ENCODE data around the gene ITGB1BP1. TPM values are rescaled to one million over a fixed set of nuclear protein-coding genes. Genes with fewer than 3 reads are reported as not detected.

The ITGB1BP1 gene
- total and polyA plus RNA-seq, 2 of the 13 experiments (the other 11 are each of a cell fraction or from before 2014, with no cell fraction given), result 106 to 108 TPM

DNA sequence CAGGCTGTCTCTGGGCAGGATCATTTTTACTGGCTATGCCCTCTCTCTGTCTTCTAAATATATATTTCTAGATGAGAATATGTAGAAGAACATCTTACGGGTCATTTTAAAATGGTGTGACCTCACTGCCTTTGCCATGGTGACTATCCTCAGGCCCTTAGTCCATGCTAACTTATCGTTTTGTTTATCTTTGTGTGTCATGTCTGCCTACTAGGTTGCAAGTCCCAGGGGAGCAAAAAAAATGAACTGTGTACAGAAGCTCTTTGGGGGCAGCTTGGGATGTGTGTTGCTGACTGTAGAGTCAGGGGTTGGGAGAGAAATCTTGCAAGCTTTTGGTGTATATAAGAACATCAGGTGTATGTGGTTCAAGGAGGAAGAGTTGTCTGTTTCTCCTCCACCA lies 11.2 kb upstream of the ITGB1BP1 start:
- H3K4me1 ChIP-seq (ENCODE audit: insufficient read depth, low read length), result no peaks in the 10 kb centered on the region
- no peaks in the 10 kb centered on the region for H3K27me3 ChIP-seq (ENCODE audit: control insufficient read depth in 1 of 2, insufficient read depth in 2 of 2, low read length in 2 of 2)
- no peak overlapping the region for H3K4me2 ChIP-seq (ENCODE audit: low read depth, low read length)
- H3K27ac ChIP-seq (ENCODE audit: extremely low read length, insufficient read depth, low read length), result no peak overlapping the region
- no peak for FAIRE-seq
- H3K79me2 ChIP-seq (ENCODE audit: insufficient read depth, low read length), result no peaks in the 10 kb centered on the region
- WGBS (ENCODE audit: low lambda C conversion rate), result 91% methylated on average over 2 of the region's 2 CpGs
- peaks cover 8 to 70% of the 10 kb centered on the region in 2 experiments for H3K36me3 ChIP-seq (replicated peaks in 1 of 2; ENCODE audit: control insufficient read depth in 1 of 2, insufficient read depth in 2 of 2, low read length in 2 of 2)
- H3K4me3 ChIP-seq (replicated peaks in 1 of 3; ENCODE audit: insufficient read depth in 1 of 3, low read depth in 2 of 3, low read length in 3 of 3), result no peak overlapping the region
- POLR2A ChIA-PET, result interaction anchor here (1.0 to 1.1 kb wide), 2 partner anchors 12 to 48 kb away, joined by 3 to 5 read pairs; partner anchors contain the start of gene ITGB1BP1
- H3K9me3 ChIP-seq (ENCODE audit: low read length), result no peaks in the 10 kb centered on the region
- H4K20me1 ChIP-seq (ENCODE audit: insufficient read depth, low read length), result no peaks in the 10 kb centered on the region
- no TSS peak for BruUV-seq (replicated peaks)
- no peak; the same call in 2 of the 3 replicates for ATAC-seq
- no peak for DNase-seq (ENCODE audit: low spot score)
- intact Hi-C loops (cut with micrococcal nuclease; ENCODE audit: unreplicated experiment), result no loop called here
- no peak overlapping the region for H3K9ac ChIP-seq (ENCODE audit: insufficient read depth, low read depth, low read length)
- in situ Hi-C loops (cut with HindIII; ENCODE audit: extremely low pct_ligation_motif_present, low pct_unique_long_range_greater_than_20kb), result loop anchor here (10.0 kb wide), 1 partner anchor 290 kb away; no protein-coding TSS in a partner anchor
- H2AFZ ChIP-seq (ENCODE audit: low read length), result no peak overlapping the region
- CTCF ChIA-PET (ENCODE audit: low intra/inter-chr PET ratio, low total read pairs), result interaction anchor here (0.9 kb wide), 1 partner anchor 292 kb away, joined by 4 read pairs; no protein-coding TSS in a partner anchor
- no peak for TF ChIP-seq MXI1 (IDR thresholded peaks at IDR 0.05; ENCODE audit: borderline replicate concordance, low read depth, low read length)
- no peak for TF ChIP-seq ZNF101 (CRISPR knock-in tag; IDR thresholded peaks at IDR 0.05; ENCODE audit: borderline replicate concordance, low read depth)
- TF ChIP-seq, protein P1, sequence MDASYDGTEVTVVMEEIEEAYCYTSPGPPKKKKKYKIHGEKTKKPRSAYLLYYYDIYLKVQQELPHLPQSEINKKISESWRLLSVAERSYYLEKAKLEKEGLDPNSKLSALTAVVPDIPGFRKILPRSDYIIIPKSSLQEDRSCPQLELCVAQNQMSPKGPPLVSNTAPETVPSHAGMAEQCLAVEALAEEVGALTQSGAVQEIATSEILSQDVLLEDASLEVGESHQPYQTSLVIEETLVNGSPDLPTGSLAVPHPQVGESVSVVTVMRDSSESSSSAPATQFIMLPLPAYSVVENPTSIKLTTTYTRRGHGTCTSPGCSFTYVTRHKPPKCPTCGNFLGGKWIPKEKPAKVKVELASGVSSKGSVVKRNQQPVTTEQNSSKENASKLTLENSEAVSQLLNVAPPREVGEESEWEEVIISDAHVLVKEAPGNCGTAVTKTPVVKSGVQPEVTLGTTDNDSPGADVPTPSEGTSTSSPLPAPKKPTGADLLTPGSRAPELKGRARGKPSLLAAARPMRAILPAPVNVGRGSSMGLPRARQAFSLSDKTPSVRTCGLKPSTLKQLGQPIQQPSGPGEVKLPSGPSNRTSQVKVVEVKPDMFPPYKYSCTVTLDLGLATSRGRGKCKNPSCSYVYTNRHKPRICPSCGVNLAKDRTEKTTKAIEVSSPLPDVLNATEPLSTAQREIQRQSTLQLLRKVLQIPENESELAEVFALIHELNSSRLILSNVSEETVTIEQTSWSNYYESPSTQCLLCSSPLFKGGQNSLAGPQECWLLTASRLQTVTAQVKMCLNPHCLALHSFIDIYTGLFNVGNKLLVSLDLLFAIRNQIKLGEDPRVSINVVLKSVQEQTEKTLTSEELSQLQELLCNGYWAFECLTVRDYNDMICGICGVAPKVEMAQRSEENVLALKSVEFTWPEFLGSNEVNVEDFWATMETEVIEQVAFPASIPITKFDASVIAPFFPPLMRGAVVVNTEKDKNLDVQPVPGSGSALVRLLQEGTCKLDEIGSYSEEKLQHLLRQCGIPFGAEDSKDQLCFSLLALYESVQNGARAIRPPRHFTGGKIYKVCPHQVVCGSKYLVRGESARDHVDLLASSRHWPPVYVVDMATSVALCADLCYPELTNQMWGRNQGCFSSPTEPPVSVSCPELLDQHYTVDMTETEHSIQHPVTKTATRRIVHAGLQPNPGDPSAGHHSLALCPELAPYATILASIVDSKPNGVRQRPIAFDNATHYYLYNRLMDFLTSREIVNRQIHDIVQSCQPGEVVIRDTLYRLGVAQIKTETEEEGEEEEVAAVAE (CRISPR knock-in tag; IDR thresholded peaks at IDR 0.05; ENCODE audit: borderline replicate concordance), result no peak
- TF ChIP-seq NPAS2 (CRISPR knock-in tag; IDR thresholded peaks at IDR 0.05; ENCODE audit: borderline replicate concordance), result no peak
- no peak for TF ChIP-seq KMT2A (CRISPR knock-in tag; IDR thresholded peaks at IDR 0.05)
- TF ChIP-seq TCF7 (IDR thresholded peaks at IDR 0.05; ENCODE audit: low read depth), result no peak
- TF ChIP-seq ARNTL (CRISPR knock-in tag; IDR thresholded peaks at IDR 0.05), result no peak
- no peak for TF ChIP-seq ZNF256 (CRISPR knock-in tag; conservative IDR thresholded peaks at IDR 0.05)
- TF ChIP-seq, protein P2, sequence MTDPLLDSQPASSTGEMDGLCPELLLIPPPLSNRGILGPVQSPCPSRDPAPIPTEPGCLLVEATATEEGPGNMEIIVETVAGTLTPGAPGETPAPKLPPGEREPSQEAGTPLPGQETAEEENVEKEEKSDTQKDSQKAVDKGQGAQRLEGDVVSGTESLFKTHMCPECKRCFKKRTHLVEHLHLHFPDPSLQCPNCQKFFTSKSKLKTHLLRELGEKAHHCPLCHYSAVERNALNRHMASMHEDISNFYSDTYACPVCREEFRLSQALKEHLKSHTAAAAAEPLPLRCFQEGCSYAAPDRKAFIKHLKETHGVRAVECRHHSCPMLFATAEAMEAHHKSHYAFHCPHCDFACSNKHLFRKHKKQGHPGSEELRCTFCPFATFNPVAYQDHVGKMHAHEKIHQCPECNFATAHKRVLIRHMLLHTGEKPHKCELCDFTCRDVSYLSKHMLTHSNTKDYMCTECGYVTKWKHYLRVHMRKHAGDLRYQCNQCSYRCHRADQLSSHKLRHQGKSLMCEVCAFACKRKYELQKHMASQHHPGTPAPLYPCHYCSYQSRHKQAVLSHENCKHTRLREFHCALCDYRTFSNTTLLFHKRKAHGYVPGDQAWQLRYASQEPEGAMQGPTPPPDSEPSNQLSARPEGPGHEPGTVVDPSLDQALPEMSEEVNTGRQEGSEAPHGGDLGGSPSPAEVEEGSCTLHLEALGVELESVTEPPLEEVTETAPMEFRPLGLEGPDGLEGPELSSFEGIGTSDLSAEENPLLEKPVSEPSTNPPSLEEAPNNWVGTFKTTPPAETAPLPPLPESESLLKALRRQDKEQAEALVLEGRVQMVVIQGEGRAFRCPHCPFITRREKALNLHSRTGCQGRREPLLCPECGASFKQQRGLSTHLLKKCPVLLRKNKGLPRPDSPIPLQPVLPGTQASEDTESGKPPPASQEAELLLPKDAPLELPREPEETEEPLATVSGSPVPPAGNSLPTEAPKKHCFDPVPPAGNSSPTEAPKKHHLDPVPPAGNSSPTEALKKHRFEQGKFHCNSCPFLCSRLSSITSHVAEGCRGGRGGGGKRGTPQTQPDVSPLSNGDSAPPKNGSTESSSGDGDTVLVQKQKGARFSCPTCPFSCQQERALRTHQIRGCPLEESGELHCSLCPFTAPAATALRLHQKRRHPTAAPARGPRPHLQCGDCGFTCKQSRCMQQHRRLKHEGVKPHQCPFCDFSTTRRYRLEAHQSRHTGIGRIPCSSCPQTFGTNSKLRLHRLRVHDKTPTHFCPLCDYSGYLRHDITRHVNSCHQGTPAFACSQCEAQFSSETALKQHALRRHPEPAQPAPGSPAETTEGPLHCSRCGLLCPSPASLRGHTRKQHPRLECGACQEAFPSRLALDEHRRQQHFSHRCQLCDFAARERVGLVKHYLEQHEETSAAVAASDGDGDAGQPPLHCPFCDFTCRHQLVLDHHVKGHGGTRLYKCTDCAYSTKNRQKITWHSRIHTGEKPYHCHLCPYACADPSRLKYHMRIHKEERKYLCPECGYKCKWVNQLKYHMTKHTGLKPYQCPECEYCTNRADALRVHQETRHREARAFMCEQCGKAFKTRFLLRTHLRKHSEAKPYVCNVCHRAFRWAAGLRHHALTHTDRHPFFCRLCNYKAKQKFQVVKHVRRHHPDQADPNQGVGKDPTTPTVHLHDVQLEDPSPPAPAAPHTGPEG (CRISPR knock-in tag; IDR thresholded peaks at IDR 0.05), result no peak
- no peak for TF ChIP-seq CBX2 (IDR thresholded peaks at IDR 0.05; ENCODE audit: low read depth, low read length)
- no peak for TF ChIP-seq CBX2 (CRISPR knock-in tag; IDR thresholded peaks at IDR 0.05; ENCODE audit: low read depth)
- no peak for TF ChIP-seq CHCHD3 (CRISPR knock-in tag; IDR thresholded peaks at IDR 0.05)
- TF ChIP-seq ZNF337 (CRISPR knock-in tag; IDR thresholded peaks at IDR 0.05; ENCODE audit: borderline replicate concordance, low read depth), result no peak
- no peak for TF ChIP-seq DNMT3B (CRISPR knock-in tag; conservative IDR thresholded peaks at IDR 0.05)
- no peak for TF ChIP-seq RFX3 (CRISPR knock-in tag; IDR thresholded peaks at IDR 0.05)
- TF ChIP-seq FOXO1 (CRISPR knock-in tag; IDR thresholded peaks at IDR 0.05), result no peak
- no peak for TF ChIP-seq ZMYM3 (CRISPR knock-in tag; IDR thresholded peaks at IDR 0.05)

Data from HepG2 (cell line).